Measurements from ENCODE around the gene IPO11.
"Not testable (repeated sequence)": the region's sequence is repeated elsewhere in the genome, so short reads cannot be mapped to it uniquely, and the experiment has no call there.

Gene IPO11

DNA sequence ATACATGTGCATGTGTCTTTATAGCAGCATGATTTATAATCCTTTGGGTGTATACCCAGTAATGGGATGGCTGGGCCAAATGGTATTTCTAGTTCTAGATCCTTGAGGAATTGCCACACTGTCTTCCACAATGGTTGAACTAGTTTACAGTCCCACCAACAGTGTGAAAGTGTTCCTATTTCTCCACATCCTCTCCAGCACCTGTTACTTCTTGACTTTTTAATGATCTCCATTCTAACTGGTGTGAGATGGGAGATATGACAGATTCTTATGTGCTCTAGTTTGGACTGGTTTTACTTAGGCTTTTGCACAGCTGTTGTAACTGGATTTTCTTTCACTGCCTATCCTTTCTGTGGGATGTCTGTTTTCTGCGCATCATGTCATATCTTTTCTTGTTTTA lies 108.2 kb downstream of the IPO11 start:
- DNase-seq, result not testable (repeated sequence)

DNA sequence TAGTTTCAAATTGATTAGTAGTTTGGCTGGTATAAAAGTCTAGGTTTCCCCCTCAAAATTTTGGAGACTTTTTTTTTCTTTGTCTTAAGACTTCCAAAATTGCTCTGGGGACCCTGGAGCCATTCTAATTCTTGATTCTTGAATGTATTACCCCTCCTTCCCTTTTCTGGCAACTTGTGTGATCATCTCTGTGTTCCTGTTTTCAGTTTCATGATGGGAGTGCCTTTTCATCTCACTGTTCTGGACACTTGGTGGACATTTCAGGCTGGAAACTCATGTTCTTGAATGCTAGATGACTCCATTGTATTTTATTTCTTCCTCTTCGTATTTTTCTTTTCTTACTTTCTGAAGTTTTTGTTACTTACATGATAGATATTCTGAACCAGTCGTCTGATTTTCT lies 108.8 kb downstream of the IPO11 start:
- no peak for DNase-seq

DNA sequence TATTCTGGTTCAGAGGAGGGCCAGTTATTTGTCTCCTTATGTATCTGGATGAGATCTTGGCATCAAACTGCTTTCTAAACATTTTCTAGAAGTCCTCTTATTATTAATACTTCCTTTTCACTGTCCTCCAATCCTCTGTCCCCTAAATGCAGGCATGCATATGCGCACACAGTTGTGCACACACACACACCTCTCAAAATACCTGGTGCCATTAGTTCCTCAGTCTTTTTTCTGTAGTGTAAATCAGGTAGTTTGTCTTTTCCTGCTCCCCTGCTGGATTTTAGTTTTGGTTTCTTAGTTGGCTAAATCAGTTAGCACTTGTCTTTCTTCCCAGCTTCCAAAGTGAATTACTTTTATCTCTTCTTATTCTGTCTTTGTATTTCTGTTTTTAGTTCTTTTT lies 110.2 kb downstream of the IPO11 start:
- DNase-seq, result no peak

DNA sequence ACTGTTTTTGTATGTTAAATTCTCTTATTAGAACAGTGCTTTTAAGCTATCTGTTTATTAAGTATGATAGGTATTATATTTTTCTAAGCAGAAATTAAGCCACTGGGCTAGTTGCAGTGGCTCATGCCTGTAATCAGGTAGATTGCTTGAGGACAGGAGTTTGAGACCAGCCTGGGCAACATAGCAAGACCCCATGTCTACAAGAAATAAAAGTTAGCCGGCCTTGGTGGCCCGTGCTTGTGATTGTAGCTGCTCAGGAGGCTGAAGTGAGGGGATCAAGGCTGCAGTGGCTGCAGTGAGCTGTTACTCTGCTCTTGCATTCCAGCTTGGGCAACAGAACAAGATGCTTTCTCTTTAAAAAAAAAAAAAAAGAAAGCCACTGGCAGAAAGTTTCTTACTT lies 121.0 kb downstream of the IPO11 start:
- DNase-seq, result no peak

DNA sequence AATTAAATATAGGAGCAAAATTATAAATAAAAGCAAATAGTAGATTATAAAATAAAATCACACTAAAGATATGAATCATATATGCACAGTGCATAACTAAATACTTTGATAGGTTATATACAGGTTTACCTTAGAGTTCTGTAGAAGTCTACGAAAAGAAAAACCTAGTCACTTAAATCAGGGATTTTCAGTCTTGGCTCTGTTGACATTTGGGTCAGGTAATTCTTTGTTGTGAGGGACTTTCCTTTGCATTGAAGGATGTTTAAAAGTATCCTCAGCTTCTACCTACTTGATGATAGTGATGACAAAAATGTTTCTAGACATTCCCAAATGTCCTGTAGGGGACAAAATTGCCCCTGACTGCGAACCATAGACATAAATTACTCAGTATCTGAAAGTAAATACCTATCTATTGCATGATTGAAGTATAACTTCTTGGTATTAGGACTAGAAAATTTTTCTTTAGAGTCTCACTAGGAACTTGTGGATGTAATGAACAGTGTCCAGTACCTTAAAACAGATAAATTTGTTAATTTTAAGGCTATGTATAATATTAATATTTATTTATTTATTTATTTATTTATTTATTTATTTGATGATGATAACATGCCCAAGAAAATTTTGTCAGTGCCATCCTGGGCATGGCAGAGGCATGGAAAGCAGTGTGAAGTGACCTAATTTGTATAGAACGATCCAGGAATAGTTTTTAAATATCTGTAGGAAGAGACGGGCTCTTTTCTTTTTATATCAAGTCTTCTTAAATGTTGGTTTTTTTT lies 122.1 kb downstream of the IPO11 start:
- DNase-seq, result no peak

DNA sequence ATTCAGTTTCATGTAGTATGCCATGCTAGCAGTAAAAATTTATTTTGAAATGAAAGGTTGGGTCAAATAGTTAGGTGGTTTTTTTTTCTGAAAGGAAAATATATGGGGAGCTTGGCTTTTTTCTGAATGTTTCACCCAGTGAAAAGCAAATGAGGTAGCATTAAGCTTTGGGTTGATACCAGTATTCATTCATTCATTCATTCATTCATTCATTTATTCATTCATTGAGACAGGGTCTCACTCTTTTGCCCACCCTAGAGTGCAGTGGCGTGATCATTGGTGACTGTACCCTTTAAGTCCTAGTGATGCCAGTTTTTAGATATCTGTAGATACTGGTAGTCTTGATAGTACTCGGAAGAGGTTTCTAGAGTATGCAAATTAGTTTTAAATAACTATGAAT lies 123.7 kb downstream of the IPO11 start:
- no peak for DNase-seq

DNA sequence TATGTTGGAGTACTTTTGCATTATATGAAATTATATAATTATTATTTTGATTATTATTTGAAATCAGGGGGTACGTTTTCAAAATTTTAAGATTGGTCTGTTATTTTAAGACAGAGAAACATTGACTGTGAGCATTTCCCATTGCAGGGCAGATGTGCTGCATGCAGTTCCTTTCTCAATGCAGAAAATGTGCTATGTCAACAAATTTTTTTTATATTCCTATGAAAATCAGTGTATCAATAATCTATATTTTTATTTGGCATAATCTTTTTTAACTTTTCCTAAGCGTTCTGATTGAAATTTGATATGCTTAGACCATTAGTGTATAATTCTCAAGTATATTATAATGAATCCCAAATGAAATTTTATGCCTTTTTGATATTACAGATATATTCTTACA lies 124.2 kb downstream of the IPO11 start:
- no peak for DNase-seq

DNA sequence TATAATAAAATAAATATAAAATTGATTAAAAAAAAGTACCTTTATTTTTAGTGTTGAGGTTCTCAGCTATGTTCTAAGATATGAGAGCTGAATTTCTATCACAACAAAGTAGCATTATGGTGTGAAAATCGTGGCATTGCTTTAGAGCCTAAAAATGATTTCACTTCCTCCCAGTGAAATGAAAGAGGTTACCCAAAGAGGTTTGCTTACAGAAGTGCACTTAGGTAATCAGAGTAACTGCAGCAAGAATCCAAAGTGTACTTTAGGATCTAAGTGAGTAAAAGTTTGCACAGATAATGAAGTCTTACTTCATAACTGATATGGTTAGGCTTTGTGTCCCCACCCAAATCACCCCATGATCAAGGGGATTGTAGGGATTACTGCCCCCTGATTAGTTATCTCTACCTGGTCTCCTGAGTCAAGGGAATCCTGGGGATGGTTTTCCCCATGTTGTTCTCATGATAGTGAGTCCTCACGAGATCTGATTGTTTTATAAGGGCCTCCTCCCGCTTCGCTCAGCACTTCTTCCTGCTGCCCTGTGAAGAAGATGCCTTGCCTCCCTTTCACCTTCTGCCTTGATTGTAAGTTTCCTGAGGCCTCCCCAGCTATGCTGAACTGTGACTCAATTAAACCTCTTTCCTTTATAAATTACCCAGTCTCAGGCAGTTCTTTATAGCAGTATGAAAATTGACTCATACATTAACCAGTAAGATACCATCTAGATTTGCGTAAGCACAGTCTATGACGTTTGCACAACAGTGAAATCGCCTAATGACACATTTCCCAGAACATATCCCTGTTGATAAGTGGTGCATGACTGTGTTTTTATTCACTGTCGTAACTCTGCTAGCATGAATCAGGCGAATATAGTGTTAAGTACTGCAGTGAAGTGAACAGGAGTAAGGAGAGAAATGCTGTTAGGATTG lies 125.7 kb downstream of the IPO11 start:
- peak; percentile 45 for DNase-seq

DNA sequence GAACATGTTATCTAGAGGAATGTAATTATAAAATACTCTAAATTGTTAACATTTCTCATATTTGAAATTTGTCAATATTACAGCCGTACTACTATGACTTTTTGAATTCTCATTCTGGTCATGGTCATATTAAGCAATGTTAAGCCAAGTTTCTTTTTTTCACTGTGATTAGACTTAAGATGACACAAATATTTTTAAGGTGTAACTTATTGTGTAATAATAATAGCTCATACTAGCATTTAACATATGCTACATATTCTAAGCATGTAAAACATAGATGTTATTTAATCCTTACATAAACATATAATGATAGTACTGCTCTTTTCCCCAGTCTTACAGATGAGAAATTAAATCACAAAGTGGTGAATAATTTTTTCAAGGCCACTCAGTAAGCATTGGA lies 130.2 kb downstream of the IPO11 start:
- DNase-seq, result no peak

DNA sequence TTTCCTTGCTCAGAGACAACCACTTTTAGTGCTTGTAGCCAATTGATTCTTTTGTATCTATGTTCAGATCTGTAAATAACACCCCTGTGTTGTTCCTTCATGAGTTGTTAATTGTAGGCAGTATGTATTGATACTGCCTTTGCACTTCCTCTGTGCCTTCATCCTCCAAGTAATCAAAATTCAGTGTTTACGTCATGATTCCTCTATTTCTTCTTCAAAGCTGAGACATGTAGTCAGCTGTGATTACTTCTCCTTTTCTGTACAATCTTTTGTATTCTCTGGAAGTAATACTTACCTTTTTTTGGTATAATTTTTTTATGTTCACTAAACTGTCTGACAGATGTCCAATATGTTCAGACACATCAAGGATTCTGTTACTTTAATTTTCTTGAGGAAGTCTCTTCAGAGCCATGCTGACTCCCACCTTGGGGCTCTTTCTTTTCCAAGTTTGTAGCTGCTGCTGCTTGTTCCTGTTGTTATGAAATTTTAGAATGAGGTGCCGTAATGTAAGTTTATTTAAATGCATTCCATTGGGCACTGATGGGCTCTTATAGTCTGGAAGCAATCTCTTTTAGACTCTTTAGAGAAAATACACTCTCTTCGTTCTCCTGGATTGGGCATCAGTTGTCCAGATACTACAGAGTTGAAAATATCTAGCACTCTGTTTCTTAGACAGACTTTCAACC lies 135.5 kb downstream of the IPO11 start:
- no peak for DNase-seq

DNA sequence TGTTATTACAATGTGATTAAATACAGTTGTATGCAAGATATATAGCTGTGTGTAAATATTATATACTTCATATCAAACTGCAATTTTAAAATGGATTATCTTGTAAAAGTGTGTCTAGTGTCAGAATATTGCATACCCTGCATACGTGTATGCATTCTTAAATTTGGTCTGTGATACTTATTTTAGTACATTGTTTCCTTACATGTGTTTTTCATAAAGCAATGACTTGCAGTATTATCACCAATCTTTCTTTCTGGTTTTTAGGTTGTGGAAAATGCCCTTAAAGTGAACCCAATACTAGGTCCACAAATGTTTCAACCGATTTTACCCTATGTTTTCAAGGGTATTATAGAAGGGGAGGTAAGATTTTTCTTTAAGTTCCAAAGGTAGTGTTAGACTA lies 137.5 kb downstream of the IPO11 start:
- no peak for DNase-seq

DNA sequence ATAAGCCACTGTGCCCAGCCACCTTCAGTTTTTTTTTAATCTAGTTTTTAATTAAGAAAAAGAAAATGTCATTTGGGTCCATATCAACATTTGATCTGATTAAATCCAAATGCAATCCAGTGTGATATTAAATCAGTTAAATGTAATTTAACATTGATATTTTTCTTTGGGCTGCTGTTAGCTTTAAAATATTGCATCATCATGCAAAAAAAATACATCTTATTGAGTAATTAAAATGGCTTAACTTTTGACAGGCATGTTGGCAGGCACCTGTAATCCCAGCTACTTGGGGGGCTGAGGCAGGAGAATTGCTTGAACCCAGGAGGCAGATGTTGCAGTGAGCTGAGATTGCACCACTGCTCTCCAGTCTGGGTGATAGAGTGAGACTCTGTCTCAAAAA lies 143.4 kb downstream of the IPO11 start:
- no peak for DNase-seq

DNA sequence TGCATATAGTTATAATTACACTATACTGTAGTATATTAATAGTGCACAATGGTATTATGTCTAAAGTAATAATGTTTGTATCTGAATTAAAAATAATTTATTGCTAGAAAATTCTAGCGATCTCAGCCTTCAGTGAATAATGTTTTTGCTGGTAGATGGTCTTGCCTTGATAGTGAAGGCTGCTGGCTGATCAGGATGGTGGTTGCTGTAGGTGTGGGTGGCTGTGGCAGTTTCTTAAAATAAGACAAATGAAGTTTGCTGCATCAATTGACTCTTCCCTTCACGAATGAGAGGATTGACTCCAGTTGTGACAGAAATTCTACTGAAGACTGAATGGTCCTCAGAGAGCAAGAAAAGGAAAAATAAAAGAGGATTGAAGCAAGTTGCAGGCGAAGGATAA lies 146.4 kb downstream of the IPO11 start:
- DNase-seq, result no peak

DNA sequence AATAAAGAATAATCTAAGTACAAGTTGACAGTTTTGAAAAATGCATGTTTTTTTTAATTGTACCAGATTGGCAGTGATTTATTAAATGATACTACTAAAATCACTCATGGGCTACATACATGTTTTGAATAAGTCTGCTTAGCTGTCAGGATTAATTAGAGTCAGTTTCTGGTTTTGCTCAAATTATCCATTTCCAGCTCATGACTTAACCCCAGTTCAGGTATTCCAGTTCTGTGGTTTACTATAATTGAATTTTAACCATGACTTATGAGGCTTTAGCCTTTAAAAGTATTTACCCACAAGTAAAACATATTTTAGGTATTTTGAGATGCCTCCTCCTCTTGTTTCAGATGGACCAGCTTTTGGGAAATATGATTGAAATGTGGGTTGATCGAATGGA lies 148.2 kb downstream of the IPO11 start:
- peak; percentile 10 for DNase-seq

DNA sequence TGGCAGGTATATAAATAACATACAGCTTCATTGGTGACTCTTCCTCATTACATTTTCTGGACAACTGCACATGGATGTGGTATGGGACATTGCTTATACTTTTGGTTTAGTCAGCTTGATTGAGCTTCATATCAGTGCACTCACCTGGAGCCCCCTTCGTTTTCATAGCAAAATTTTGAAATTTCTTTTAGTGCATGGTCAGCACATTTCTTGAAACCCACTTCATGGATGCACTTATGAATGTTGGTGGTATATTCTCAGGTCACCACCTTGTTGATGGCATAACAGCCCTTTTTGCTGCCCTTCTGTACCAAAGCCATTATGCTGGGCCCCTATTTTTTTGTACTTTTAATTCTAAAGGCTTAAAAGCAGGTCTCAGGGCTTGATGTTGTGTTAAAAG lies 149.3 kb downstream of the IPO11 start:
- DNase-seq, result no peak

DNA sequence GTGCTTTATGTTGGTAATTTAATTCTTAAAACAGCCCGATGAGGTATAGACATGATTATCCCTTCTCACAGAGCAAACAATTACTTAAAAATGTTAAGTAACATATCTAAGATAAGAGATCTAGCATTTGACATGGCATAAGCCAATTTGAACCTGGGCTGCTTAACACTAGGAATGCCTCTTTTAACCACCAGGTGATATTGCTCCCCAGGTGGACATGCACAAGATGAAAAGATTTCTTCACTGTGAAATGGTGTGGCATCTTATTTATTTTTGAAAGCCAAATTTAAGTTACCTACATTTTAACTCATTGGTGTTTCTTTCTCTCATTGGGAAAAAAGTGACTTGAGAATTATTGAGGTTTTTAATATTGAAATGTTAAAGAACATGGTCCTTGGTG lies 150.3 kb downstream of the IPO11 start:
- DNase-seq, result no peak

DNA sequence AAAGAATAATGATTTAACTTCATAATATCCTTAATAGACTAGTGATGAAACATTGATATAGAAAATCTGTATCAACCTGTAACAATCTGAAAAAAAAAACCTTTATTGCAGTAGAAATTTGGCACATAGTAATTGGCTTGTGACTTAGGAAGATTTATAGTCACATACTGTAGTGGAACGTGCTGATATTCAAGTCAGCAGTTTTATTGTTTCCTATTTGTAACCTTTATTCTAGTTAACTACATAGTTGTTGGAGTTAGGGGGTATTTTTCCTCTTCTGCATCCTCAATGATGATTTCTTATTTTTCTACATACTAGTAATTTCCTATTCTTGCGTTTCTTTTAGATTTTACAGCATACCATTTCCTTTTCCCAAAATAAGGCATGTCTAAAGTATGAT lies 151.5 kb downstream of the IPO11 start:
- no peak for DNase-seq

DNA sequence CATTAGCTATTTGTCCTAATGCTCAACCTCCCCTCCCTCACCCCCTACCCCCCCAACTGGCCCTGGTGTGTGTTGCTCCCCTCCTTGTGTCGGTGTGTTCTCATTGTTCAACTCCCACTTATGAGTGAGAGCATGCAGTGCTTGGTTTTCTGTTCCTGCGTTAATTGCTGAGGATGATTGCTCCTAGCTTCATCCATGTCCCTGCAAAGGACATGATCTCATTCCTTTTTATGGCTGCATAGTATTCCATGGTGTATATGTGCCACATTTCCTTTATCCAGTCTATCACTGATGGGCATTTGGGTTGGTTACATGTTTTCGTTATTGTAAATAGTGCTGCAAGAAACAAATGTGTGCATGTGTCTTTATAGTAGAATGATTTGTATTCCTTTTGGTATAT lies 153.2 kb downstream of the IPO11 start:
- not testable (repeated sequence) for DNase-seq

DNA sequence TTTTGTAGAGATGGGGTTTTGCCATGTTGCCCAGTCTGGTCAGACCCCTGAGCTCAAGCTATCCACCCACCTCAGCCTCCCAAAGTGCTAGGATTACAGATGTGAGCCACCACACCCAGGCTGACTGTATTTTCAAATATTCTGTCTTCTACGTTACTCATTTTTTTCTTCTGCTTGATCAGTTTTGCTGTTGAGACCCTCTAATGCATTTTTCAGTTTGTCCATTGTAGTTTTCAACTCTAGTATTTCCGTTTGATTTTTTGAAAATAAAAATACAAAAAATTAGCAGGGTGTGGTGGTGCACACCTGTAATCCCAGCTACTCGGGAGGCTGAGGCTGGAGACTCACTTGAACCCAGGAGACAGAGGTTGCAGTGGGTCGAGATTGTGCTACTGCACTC lies 155.6 kb downstream of the IPO11 start:
- DNase-seq, result no peak

DNA sequence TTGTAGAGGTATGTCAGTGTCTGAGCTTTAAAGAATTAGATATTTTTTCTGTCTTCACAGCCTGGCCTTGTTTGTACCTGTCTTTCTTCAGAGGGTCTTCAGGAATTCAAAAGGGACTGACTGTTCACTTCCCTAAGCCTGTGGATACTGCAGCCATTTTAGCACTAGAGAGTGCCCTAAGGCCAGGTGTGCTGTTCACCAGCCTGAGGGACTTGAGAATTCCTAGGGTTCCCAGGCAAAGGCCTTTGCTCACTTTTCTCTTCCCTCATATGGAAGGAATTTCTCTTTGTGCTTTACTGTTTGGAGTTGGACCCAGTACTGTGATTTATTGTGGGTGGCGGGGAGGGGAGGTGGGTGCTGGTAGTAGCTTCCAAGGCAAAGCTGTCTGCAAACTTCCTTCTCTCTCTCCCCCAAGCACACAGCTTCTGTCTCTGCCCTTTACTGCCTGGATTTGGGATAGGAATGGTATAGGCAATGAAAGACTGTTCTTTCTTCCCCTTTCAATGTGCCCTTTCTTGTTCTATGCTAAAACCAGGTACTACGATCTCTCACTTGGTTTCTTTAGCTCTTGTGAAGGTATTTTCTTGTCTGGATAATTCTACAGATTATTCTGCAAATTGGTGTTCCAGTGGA lies 156.4 kb downstream of the IPO11 start:
- DNase-seq, result no peak

DNA sequence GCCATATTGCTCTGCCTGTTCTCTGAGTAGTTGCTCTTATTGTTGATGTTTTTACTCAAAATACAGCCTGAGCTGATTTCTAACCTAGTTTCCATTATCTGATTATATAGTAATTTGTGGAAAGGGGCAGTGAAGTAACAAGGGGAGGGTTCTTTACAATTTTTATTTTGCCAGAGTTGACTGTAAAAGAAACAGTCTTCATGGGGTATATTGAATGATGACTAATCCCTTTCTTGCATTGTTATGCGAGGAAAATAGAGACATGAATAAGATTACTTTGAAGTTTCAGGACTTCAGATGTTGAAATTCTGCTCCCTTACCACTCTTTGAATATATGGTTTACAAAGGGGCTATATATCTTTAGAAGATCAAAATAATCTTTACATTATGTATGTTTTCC lies 156.9 kb downstream of the IPO11 start:
- no peak for DNase-seq

DNA sequence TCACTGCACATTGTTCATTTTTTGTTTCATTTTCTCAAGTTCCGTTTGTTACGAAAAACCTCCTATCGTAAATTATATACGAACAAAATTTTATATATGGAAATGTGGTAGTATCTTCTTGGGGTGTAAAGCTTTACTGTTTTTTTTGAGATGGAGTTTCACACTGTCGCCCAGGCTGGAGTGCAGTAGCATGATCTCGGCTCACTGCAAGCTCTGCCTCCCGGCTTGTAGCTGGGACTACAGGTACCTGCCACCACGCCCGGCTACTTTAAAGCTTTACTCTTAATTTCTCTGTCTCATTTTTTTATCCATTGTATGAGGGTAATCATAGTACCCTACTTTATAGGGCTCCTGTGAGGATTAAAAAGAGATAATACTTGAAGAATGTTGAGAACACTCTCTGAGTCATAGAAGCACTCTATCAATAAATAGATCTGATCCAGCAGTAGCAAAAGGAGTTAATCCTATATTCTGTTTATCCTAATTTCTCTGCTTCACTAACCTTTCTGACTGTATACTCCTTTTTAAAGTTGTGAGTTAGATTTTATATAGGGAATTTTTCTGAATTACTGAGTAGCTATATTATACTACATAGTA lies 160.5 kb downstream of the IPO11 start:
- DNase-seq, result no peak

DNA sequence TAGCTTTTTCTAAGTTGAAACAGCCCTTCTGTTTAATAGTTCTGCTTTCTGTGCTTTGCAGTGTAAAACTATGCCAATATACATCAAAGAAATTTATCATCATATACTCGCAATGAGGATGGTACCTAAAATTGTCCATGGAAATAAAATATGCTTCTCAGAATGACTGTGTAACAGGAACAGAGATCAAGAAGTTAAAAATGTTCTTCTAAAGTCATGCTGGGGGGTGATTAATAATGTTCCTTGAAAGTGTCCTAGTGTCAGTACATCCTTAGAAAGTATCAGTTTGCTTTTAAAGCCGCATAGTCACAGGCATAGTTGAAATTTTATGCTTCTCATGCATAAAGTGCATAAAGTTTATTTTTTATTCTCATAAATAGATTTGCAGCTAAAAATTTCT lies 162.0 kb downstream of the IPO11 start:
- DNase-seq, result no peak

Measured in fibroblast of skin of abdomen (primary cell).